ENCODE measurements around the gene FLNA.
"Not testable (repeated sequence)": the region's sequence is repeated elsewhere in the genome, so short reads cannot be mapped to it uniquely, and the experiment has no call there.

Gene FLNA

DNA sequence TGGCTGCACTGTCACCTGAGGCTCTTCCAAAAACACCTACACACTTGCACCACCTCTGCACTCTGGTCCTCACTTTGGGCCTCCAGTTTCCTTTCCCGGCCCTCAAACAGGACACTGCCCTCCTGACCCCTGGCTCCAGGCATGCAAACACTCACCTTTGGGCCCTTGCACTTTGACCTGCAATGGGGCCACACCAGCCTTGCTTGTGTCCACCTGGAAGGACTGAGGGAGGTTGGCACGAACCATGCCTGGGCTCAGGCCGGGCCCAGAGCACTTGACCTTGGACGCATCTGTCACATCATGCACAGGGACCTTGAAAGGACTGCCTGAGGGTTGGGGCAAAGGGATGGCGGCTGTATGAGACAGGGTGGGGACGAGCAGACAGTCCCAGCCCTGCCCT, 15.6 kb downstream of the FLNA start:
- no peak for DNase-seq

DNA sequence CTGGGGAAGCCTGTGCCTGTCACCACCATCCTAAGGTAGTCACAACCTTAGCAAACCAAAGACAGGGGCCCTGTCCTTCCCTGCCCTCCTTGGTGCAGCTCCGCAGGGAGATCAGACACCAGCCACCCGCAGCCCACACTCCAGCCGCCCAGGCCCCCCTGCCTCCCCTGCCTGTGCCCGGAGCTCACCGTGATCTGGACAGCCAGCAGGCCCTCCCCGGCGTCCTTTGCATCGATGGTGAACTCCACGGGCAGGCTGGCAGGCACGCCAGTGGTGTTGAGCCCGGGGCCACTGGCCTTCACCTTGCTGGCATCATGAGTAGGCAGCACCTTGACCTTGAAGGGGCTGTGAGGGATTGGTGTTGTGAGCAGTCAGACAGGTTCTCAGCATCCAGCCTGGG, 16.4 kb downstream of the FLNA start:
- DNase-seq: no peak

DNA sequence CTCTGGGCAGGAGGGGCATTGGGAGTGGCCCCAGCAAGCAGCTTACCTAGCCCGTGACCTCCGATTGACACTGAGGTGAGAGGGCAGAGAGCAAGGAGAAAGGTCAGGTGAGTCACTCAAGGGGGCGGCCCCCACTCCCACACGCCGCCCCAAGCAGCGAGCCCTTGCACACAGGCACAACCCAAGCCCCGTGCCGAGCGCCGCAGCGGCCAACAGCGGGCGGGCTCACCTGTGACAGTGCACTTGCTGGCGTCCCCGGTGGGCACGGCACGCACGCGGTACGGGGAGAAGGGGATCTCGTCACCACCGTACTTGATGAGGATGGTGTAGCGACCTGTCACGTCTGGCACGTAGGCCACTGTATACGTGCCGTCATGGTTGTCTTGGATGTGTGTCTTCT, 17.2 kb downstream of the FLNA start:
- DNase-seq: no peak

DNA sequence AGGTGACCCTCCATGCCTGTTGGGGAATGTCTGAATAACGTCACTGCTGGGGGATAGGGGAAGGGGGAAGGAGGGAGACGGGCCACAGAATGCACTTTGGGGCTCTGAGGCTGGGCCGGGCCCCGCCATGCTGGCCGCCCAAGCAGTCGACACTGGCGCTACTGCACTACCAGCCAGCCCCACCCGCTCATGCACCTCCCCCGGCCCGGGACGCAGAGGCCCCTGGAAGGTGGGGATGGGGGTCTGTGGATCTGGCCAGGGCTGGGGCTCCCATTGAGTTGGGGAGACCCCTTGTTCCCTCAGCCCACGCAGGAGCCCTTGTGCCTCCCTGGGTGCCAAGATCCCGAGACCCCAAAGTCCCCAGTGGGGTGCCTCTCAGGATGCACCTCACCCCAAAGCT, 17.8 kb downstream of the FLNA start:
- DNase-seq: no peak

DNA sequence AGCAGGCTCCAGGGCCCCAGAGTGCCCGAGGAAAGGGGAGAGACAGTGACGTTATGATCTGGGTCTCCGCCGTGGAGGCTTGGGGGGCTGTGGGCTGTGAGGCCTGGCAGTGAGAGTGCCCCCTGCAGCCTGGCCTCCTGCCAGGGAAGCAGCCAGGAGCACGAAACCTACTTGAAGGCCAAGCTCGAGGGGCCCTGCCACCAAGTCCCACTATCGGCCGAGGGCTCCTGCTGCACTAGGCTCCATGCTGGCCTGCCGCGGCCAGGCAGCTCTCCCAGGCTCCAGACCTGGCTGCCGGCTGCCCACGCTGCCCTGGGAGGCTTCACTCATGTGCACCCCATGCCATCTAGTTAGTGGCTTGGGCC, 18.7 kb downstream of the FLNA start:
- DNase-seq: no peak

DNA sequence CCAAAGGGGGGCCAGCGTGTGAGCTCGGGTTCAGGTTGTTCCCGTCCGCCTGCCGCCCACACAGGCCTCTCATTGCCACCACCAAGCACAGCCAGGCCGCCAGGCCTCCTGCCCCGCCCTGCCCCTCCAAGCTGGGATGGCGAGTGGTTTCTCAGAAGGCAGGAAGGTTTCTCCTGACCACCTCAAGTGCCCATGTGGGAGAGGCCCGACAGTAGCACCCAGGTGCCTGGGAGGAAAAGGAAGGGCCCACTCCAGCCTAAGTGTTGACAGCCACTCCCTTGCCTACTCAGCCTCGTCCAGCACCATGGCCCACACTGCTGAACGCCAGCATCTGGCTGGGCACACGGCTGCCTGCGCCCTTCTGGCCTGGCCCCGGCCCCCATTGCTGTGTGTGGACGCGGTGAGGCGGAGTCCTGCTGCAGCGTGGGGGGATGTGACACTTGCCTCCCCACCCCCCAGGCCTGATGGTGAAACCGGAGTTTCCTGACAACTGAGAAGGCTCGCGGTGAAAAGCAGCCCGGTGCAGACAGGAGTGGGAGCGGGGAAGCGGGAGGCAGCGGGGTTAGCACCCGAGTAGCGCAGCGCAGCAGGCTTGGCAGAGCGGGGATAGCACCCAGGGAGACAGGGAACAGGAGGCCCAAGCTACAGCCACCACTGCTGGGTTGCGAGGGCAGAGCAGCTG, 19.2 kb downstream of the FLNA start:
- DNase-seq: no peak

DNA sequence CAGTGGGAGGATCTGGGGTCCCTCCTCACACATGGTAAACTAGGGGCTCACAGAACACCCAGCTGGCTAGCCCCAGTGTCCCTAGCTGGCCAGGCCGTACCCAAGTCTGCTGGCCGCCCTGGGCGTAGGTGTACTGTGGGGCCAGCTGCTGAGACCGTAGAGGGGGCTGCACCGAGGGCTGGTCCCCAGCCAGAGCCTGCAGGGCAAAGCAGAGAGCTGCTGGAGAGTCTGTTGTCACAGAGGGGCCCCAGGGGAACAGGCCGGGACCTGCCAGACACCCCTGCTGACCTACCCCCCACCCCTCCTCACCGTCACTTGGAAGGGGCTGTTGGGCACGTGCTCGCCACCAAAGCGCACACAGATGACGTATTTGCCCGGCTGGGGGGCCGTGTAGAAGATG, 19.9 kb downstream of the FLNA start:
- DNase-seq: no peak

DNA sequence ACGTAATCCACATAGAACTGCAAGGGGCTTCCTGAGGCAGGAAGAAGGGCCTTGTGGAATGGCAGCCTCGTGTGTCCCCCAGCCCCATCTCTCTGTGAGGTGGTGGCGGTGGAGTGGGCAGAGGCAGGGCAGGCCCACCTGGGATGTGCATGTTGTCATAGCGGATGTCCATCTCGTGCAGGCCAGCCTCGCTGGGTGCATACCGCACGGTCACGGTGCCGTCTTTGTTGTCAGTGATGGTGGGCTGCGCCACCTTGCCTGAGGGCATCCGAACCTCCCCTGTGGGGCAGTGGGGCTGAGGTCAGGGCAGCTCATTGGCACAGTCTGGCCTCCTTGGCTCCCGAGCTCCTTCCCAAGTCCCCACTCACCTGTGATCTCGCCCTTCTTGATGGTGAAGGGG, 20.4 kb downstream of the FLNA start:
- no peak for DNase-seq

DNA sequence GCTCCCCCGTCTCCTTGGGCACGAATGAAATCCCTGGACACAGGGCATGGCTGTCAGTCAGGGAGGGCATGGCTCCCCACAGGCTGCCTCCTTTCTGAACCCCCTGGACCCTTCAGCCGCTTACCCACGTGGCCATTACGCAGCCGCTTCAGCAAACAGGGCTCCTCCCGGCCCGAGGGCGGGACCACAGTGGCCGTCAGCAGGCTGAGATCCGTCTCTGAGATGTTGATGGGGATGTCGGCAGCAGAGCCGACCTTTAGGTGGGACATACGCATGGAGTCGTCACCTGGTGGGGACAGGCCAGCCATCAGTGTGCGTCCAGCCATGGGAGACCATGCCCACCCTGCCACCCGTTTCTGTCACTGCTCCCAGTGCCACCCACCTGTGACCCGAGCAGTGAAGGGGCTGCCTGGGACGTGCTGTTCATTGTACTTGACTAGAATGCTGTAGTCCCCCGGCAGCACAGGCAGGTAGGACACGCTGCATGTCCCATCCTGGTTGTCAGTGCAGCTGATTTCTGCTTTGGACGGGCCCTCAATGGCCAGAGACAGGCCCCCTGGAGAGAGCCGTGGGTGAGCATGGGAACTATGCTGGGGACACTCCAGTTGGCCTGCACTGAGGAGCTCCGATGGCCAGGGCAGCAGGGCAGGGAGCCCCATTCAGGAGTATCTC, 21.1 kb downstream of the FLNA start:
- no peak for DNase-seq

DNA sequence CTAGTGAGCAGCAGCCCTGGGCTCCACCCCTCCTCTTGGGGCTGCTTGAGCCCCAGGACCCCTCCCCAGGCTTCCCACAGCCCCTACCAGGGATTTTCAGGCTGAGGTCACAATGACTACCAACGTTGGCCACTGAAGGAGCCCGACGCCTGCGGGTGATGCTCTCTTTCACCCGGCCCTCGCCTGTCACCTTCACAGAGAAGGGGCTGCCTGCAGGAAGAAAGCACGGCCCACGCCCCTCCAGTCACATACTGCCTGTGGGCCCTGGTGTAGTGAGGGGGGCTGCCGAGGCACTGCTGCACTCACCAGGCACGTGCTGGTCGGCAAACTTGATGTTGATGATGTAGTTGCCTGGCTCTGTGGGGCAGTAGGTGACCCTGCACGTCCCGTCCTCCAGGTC, 22.0 kb downstream of the FLNA start:
- no peak for DNase-seq

DNA sequence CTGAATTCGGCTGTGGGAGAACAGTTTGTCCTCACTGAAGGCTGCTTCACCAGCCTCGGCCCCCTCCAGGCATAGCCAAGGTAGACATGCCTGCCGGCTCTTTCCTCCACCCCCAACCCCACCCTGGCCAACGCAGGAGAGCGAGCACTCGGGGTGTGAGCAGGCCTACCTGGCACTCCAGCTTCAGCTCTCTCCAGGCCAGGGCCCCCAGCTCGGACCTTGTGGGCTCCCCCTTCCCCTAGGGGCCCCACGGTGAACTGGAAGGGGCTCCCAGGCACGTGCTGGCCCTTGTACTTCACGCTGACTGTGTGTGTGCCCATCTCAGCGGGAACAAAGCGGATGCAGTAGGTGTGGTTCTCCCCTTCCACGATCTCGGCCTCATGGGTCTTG, 22.4 kb downstream of the FLNA start:
- DNase-seq: no peak

DNA sequence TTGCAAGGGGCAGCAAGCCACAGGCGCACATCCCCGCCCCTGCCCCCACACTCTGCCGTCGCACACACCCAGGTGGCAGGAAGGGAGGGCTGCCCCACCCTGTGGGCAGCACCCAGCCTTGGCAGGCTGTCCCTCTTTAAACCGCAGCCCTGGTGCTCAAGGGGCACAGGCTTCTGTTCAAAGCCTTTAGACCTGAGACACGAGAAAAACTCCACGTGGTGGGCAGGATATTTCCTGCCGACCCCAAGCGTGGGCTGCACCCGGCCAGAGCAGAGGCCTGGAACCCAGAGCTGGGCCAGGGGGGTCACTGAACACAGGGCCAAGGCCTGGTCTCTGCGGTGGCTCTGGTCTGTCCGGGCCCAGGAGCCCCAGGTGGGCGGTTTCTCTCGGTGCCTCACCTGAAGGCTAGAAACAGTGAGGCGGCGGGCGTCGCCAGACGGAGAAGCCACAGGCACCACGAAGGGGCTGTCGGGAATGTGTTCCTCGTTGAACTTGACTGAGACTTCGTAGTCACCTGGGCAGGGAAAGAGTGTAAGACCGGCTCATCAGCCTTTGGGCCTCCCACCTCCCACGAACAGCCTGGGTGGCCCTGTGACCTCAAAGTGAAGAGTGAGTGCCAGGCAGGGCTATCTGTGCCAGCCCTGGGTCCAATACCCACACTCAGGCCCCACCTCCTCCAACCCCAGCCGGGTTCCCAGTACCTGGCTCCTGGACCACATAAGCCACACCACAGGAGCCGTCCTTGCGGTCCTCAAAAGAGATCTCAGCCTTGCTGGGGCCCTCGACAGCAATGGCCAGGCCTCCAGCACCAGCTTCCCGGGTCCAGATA, 23.0 kb downstream of the FLNA start:
- DNase-seq: no peak

DNA sequence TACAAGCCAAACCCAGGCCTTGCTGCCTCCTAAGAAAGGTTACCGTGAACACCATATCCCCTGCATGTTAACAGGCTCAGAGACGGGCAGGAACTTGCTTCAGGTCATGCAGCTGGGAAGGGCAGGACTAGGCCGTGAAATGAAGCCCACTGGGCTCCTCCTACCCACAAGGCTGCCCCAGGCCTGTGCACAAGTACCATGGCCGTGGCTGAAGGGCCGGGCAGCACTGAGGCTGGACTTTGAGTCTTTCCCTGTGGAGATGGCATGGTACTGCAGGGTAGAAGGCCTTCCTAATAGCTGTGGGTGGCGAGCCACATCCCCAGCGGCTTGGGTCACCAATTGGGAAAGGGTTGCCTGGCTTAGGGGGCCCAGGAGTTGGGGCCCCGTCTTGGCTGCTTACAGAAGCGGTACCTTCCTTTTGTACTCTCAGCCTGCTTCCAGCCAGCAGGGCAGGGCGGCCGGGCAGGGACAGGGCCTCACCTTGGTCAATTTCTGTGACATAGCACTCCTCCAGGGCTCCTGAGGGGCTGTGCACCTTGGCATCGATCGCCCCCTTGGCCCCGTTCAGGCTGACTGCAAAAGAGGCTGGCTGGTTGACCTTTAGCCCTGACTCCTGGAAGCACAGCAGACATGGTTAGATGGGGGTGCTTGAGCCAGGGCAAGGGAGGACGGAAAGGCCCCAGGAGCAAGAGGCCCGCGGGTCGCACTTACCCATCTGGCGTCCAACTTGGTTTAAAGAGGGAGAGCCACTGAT, 23.8 kb downstream of the FLNA start:
- DNase-seq: no peak

DNA sequence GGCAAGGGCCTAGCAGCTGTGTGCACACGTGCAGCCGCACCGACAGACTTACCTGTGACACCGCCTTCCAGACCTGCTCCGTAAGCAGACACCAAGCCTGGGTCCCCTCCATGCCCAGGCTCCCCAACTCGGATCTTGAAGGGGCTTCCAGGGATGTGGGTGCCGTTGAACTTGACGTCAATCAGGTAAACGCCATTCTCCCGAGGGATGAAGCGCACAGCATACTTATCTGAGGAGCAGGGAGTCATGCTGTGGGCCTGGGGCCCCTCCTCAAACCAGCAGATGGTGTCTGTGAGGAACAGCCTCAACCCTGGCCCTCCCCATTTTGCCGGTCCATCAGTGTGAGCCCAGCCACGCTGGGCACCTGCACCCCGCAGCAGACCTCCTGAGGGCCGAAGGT, 24.5 kb downstream of the FLNA start:
- DNase-seq: no peak

DNA sequence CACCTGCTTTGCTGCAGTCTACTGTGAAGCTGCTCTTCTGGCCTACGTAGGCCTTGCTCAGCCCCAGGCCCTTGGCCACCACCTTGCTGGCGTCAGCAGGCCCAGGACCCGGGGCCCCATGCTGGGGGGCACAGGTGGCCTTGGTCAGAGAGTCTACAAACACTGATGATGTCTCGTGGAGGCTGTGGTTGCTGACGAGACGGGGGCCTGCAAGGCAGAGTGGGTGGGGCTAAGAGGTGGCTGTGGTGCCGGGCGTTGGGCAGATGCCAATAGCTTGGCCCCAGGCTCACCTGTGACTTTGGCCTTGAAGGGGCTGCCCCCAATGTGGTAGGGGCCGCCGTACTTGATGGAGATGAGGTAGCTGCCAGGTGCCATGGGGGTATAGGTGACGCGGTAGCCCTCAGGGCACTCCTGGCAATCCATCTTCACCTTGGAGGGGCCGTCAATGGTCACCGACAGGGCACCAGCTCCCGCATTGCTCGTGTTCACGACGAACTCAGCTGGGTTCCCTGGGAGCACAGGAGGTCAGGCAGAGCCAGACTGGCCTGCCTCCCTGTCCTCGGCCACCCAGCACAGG, 25.0 kb downstream of the FLNA start:
- no peak for DNase-seq

DNA sequence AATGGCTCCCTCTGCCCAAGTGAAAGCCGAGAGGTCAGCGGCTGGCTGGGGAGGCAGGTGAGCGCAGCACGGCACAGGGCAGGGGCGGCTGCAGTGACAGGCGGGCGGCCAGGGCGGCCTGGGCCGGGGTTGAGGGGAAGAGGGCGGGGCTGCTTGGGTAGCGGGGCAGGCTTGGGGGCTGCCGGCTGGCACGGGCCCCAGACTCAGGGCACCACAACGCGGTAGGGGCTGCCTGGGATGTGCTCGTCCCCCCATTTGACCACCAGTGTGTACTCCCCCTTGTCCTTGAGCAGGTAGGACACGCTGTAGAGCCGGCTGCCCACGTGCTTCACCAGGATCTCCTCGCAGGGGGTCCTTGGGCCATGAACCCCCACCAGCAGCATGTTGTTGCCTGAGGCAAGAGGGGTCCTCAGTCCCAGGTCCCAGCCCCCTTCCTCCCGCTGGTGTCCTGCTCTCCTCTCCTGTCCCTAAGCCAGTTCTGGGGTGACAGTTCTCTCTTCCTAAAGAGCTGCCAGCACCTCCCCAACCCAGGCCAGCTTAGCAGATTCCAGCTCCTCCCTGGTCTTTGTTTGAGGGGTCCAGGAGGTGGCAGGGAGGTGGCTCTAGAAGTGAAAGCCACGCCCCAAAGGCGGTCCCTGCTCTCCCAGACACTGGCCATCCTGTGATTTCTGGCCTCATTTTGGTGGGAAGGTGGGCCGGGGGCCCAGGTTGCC, 25.6 kb downstream of the FLNA start:
- DNase-seq: no peak

DNA sequence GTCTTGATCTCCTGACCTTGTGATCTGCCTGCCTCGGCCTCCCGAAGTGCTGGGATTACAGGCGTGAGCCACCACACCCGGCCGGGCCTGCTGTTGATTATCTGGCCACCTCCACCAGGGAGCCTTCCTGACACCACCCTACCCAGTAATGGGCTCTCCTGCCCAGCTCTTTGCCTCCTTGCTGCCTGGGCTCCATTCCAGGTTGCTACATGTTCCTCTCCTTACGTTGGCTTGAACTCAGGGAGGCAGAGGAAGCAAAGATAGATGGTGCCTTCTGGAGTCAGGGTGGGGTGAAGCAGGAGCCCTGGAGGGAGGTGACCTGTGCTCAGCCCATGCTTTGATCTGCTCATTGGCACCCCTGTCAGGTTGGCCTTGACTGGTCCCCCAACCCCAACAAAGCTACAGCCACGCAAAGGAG, 26.3 kb downstream of the FLNA start:
- no peak for DNase-seq

DNA sequence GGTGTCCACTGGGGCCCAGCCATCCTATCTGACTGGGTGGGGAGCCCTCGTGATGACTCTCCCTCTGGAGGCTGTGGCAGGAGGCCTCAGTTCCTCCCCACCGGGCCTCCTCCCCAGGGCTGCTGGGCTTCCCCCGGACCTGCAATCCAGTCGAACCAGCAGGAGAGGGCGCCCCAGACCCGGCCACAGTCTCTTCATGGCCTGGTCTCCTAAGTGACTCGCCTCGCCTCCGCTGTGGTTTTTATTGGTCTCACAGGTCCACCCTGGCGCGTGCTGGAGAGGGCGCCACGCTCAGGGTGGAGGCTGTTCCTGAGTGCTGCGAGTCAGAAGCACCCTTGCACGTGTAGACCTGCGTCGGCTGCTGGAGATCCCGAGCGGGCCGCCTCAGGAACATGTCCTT, 30.8 kb downstream of the FLNA start:
- DNase-seq: not testable (repeated sequence)

DNA sequence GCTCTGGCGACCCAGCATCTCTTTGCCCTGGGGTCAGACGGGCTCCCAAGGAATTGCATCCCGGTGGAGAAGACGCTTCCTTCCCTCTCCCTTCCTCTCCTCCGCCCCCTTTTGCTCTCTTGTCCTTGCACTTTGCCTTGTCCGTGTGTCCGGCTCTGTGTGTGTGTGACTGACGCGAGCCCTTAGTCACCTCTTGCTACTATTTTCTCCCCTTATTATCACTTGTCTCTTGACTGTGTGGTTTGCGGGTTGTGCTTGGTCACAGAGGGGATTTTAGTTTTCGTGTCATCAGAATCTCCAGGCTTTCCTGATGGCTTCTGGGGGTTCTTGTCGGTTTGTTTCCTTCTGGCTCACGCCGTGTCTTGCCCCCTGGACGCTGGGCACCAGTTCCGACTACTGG, 31.4 kb downstream of the FLNA start:
- not testable (repeated sequence) for DNase-seq

DNA sequence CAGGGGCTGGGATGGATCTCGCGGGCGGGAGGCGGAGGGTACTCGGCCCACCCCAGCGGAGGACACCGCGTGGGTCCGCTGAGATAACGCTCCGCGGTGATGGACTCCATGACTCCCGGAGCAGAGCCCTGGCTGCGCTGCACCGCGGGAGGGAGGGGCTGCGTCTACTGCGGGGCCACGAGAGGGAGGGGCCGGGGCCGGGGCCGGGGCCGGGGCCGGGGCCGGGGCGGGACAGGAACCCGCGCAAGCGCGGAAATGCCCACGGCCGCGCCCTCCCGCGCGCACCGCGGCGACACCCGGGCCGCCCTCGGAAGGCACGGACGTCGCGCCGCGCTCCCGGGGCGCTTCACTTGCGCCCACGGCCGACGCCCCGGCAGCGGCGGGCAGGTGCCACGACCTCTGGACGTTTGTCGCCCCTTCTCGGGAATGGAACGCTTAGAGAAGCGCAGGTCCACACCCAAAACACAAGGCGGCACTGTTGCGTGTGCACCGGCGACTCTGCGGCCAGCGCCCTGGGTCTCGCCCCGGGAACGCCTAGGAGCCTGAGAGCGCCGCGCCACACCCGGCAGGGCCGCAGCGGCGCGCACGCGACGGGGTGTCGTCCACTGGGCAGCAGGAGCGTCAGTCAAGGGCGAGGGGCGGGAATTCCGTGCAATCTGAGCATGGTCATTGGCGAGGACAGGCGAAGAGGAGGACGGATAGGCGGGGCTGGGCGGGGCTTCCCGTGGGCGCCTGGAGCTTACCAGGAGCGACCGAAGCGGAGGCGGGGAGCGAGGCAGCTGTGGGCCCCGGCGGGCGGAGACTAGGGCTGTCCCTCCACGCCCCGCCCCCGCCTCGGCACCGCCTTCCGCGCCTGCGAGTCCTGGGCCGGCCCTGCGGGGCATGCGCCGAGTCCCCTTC, 32.8 kb downstream of the FLNA start:
- DNase-seq: not testable (repeated sequence)

DNA sequence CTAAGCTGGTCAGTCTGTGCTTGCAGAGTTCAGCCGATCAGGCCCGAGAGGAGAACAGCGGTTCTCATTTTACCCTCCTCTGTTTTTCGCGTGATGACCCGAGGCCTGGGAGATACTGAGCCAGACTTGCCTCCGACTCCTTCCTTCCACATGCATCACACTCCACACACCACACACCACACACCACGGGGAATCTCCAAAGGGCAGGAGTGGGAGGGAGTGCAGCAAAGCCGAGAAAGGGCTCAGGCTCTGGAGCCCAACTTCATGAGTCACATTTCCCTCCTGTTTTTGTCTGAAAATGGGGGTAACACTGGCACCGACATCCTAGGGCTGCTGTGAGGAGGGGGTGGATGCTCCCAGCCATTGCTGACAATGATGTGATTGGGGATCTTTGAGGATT, 39.9 kb downstream of the FLNA start:
- DNase-seq: no peak

Data from activated CD4-positive, alpha-beta T cell treated with anti-CD3 and anti-CD28 coated beads for 4 hours (primary cell).